GM12878 (cell line): ENCODE measurements around the gene EHMT2. TPM values are rescaled to one million over a fixed set of nuclear protein-coding genes. Genes with fewer than 3 reads are reported as not detected.
"Not testable (repeated sequence)": the region's sequence is repeated elsewhere in the genome, so short reads cannot be mapped to it uniquely, and the experiment has no call there.

Experiments used
- ATAC-seq: fragments of 200-7000 bp; cut with Tn5 transposase; 3 replicates; pipeline ENCODE4 v1.9.1; 2020; ENCODE audit warnings: mild to moderate bottlenecking, moderate library complexity
- BruUV-seq: library from RNA; stranded (reverse); fragments of 400-500 nt; replicated peaks from 2 replicates; lab custom pipeline; 2021; lab: Mats Ljungman, UMichigan
- CTCF ChIA-PET: fragments of 300-600 bp; sonication (Branson Sonifier 250); formaldehyde crosslinking; extraction: SDS; loops from one replicate; lab custom pipeline; 2021; ENCODE audit warnings: inconsistent platforms; lab: Yijun Ruan, JAX
- POLR2A ChIA-PET: fragments of 350-600 bp; formaldehyde crosslinking; extraction: SDS; loops from one replicate; lab custom pipeline; 2021; ENCODE audit warnings: inconsistent platforms; lab: Charles Lee
- RAD21 ChIA-PET: fragments of 300-600 bp; sonication (Branson Sonifier 250); formaldehyde crosslinking; loops from one replicate; lab custom pipeline; 2023; ENCODE audit warnings: antibody characterized with exemption; ENCODE audit not compliant: unreplicated experiment; lab: Charles Lee
- SMC1A ChIA-PET: fragments of 300-600 bp; sonication (Branson Sonifier 250); formaldehyde crosslinking; loops from one replicate; lab custom pipeline; 2023; ENCODE audit not compliant: unreplicated experiment, uncharacterized antibody; lab: Charles Lee
- DNase-seq: peaks from one replicate; pipeline ENCODE4 v3.0.0-alpha.2; 2011; ENCODE audit warnings: low read depth, low spot score
- FAIRE-seq: peaks from 3 replicates; lab custom pipeline; 2011; peaks lifted over from hg19 to GRCh38; lab: Jason Lieb, UNC
- H2AFZ ChIP-seq: 2 replicates; pipeline ENCODE4 v1.6.0; 2011; ENCODE audit warnings: low read depth, low read length, control low read depth; ENCODE audit not compliant: control insufficient read depth
- H3K27ac ChIP-seq: 2 replicates; pipeline ENCODE4 v1.5.1; 2011; ENCODE audit warnings: control low read depth; ENCODE audit not compliant: control insufficient read depth, insufficient read depth
- H3K27me3 ChIP-seq, 2 experiments: replicated peaks in 1 of 2; 2 replicates each; pipeline versions ENCODE4 v1.6.0 to v1.6.1; 2011; ENCODE audit warnings: low read length in 1 of 2; ENCODE audit not compliant: control insufficient read depth in 2 of 2, insufficient read depth in 2 of 2
- H3K36me3 ChIP-seq, 2 experiments: 2 replicates each; pipeline ENCODE4 v1.5.1; 2011; ENCODE audit warnings: low read length in 1 of 2; ENCODE audit not compliant: control insufficient read depth in 2 of 2, insufficient read depth in 2 of 2
- H3K4me1 ChIP-seq: 2 replicates; pipeline ENCODE4 v1.6.1; 2011; ENCODE audit warnings: mild to moderate bottlenecking, low read length, moderate library complexity, mixed read lengths; ENCODE audit not compliant: control insufficient read depth, insufficient read depth
- H3K4me2 ChIP-seq: 2 replicates; pipeline ENCODE4 v1.6.0; 2011; ENCODE audit warnings: control low read depth; ENCODE audit not compliant: control insufficient read depth, insufficient read depth
- H3K4me3 ChIP-seq: fragments of 200-600 bp; sonication (generic); 2 replicates; pipeline ENCODE4 v1.5.1; 2016
- H3K79me2 ChIP-seq: 2 replicates; pipeline ENCODE4 v1.6.0; 2011; ENCODE audit warnings: low read length; ENCODE audit not compliant: control insufficient read depth, insufficient read depth
- H3K9ac ChIP-seq: 2 replicates; pipeline ENCODE4 v1.8.0; 2011; ENCODE audit warnings: low read length, control low read depth, mixed read lengths; ENCODE audit not compliant: control insufficient read depth, insufficient read depth
- H3K9me3 ChIP-seq: replicated peaks from 3 replicates; pipeline ENCODE4 v1.5.1; 2011; ENCODE audit warnings: mild to moderate bottlenecking, low read length; ENCODE audit not compliant: control insufficient read depth, insufficient read depth
- H4K20me1 ChIP-seq: 2 replicates; pipeline ENCODE4 v1.6.0; 2011; ENCODE audit not compliant: control insufficient read depth, insufficient read depth
- CHD4 ChIP-seq: fragments of 200-600 bp; sonication (generic); IDR thresholded peaks from 2 replicates; pipeline ENCODE4 v1.6.1; 2016; ENCODE audit warnings: mild to moderate bottlenecking
- MTA2 ChIP-seq: fragments of 450-650 bp; IDR thresholded peaks from 2 replicates; pipeline ENCODE4 v1.6.1; 2016; ENCODE audit warnings: low read depth, mild to moderate bottlenecking, moderate library complexity
- ZNF24 ChIP-seq: fragments of 450-650 bp; IDR thresholded peaks from 2 replicates; pipeline ENCODE4 v1.6.1; 2017; ENCODE audit warnings: antibody characterized with exemption, mild to moderate bottlenecking
- ZNF274 ChIP-seq: IDR thresholded peaks from one replicate; pipeline ENCODE4 v1.8.0; 2011; ENCODE audit not compliant: insufficient read length, insufficient read depth
- WGBS: methylation state at CpG from one replicate; pipeline ENCODE4 v1.1.6; 2016; ENCODE audit warnings: low lambda C conversion rate; ENCODE audit not compliant: insufficient replicate concordance, insufficient coverage; ENCODE audit errors: missing lambda C conversion rate; 5-methylcytosine and 5-hydroxymethylcytosine counted together
- in situ Hi-C: fragments of 300-500 bp; cut with MboI; formaldehyde crosslinking; loops from 9 replicates; pipeline ENCODE4 v1.14.3; 2018; ENCODE audit warnings: mixed read lengths
- intact Hi-C: fragments of 100-400 bp; cut with micrococcal nuclease; formaldehyde crosslinking; loops from one replicate; pipeline ENCODE4 v1.14.2; 2022; ENCODE audit not compliant: unreplicated experiment
- polyA plus RNA-seq, 11 experiments: library from polyadenylated mRNA; depleted of rRNA in 4 of 11; unstranded in 6 of 11; stranded (reverse) in 5 of 11; fragments of >200 nt; fragmentation: Nextera tagmentation in 4 of 11; fragmentation: Illumina TruSeq in 1 of 11; extraction: Ambion mirVana in 4 of 11; extraction: Trizol in 1 of 11; gene quantifications; 1 replicate in 1 of 11; 2 replicates in 10 of 11; pipeline versions ENCODE4 v1.2.1 to v1.2.3, GENCODE V29; 2011 to 2016; ENCODE audit warnings: inconsistent platforms in 2 of 11, missing spikeins in 2 of 11, low read depth in 1 of 11
- total RNA-seq, 4 experiments: library from RNA; depleted of rRNA in 3 of 4; stranded (reverse); fragments of >200 nt in 3 of 4; fragmentation: Illumina TruSeq in 1 of 4; extraction: Trizol in 1 of 4; gene quantifications; 2 replicates each; pipeline versions ENCODE4 v1.2.1 to v1.2.3, GENCODE V29; 2013 to 2021
- TF ChIP-seq, protein P1 (sequence below): fragments of 450-650 bp; IDR thresholded peaks from 2 replicates; pipeline ENCODE4 v1.6.1; 2017; ENCODE audit warnings: low read depth, mild to moderate bottlenecking, moderate library complexity
- TF ChIP-seq, protein P2 (sequence below): fragments of 450-650 bp; formaldehyde crosslinking; IDR thresholded peaks from 2 replicates; pipeline ENCODE4 v1.4.0; 2022; ENCODE audit warnings: mild to moderate bottlenecking, moderate library complexity

The EHMT2 gene
- total and polyA plus RNA-seq, 10 of the 15 experiments (the other 5 are each of a cell fraction or from before 2014, with no cell fraction given): 1.7 to 53.2 (median 36.3) TPM

DNA sequence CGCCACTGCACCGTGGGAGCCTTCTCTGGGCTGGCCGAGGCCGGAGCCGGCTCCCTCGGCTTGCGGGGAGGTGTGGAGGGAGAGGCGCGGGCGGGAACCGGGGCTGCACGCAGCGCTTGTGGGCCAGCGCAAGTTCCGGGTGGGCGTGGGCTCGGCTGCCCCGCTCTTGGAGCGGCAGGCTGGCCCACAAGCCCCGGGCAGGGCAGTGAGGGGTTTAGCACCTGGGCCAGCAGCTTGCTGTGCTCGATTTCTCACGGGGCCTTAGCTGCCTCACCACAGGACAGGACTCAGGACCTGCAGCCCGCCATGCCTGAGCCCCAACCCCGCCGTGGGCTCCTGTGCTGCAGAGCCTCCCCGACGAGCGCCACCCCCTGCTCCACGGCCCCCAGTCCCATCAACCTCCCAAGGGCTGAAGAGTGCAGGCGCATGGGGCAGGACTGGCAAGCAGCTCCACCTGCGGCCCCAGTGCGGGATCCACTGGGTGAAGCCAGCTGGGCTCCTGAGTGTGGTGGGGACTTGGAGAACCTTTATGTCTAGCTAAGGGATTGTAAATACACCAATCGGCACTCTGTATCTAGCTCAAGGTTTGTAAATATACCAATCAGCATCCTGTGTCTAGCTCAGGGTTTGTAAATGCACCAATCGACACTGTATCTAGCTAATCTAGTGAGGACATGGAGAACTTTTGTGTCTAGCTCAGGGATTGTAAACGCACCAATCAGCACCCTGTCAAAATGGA lies 45.3 kb downstream of the EHMT2 start:
- H3K9me3 ChIP-seq, in situ Hi-C loops, H3K79me2 ChIP-seq, H3K27me3 ChIP-seq, POLR2A ChIA-PET, H3K4me1 ChIP-seq, DNase-seq, ATAC-seq, intact Hi-C loops, H3K4me3 ChIP-seq, FAIRE-seq, BruUV-seq, H2AFZ ChIP-seq, CTCF ChIA-PET, H3K9ac ChIP-seq, H3K36me3 ChIP-seq, H3K4me2 ChIP-seq, H3K27ac ChIP-seq, H4K20me1 ChIP-seq: not testable (repeated sequence)
- ChIA-PET SMC1A (interaction anchor here (1.0 kb wide), 1 partner anchor 13 kb away, joined by 4 read pairs; no protein-coding TSS in a partner anchor), RAD21 (interaction anchor here (0.8 kb wide), 1 partner anchor 22 kb away, joined by 3 read pairs; no protein-coding TSS in a partner anchor)
- WGBS: 88% methylated on average over 30 of the region's 35 CpGs

DNA sequence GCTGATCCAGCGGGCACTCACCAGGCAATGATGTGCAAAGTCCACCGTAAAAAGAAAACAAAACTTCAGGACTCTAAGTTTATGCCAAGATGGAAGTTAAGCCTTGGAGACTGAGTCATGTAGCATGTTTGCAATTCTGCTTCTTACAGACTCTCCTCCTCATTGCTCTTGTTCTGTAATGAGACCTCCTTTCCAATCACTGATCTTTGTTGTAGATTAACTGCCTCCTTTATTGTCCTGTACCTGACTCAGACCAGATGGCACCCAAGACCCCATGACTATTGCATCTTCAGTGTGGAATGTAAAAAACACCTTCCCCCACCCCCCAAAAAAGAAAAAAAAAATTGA lies 46.0 kb downstream of the EHMT2 start:
- Histone ChIP-seq H3K27me3 (no peaks in the 10 kb centered on the region), H3K79me2 (no peaks in the 10 kb centered on the region), H2AFZ (no peak overlapping the region), H3K4me3 (no peak overlapping the region), H3K36me3 (no peaks in the 10 kb centered on the region), H3K27ac (no peak overlapping the region)
- 56% methylated on average over 2 of the region's 2 CpGs for WGBS
- FAIRE-seq: no peak
- RAD21 ChIA-PET: no interaction called here
- SMC1A ChIA-PET: no interaction called here
- CTCF ChIA-PET: interaction anchor here (0.6 to 1.0 kb wide), 2 partner anchors 13 to 131 kb away, joined by 3 to 4 read pairs; no protein-coding TSS in a partner anchor
- no peak for TF ChIP-seq MTA2
- TF ChIP-seq ZNF24: no peak
- TF ChIP-seq, protein P1, sequence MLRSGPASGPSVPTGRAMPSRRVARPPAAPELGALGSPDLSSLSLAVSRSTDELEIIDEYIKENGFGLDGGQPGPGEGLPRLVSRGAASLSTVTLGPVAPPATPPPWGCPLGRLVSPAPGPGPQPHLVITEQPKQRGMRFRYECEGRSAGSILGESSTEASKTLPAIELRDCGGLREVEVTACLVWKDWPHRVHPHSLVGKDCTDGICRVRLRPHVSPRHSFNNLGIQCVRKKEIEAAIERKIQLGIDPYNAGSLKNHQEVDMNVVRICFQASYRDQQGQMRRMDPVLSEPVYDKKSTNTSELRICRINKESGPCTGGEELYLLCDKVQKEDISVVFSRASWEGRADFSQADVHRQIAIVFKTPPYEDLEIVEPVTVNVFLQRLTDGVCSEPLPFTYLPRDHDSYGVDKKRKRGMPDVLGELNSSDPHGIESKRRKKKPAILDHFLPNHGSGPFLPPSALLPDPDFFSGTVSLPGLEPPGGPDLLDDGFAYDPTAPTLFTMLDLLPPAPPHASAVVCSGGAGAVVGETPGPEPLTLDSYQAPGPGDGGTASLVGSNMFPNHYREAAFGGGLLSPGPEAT: no peak
- no peak for TF ChIP-seq ZNF274
- TF ChIP-seq CHD4: no peak
- TF ChIP-seq, protein P2, sequence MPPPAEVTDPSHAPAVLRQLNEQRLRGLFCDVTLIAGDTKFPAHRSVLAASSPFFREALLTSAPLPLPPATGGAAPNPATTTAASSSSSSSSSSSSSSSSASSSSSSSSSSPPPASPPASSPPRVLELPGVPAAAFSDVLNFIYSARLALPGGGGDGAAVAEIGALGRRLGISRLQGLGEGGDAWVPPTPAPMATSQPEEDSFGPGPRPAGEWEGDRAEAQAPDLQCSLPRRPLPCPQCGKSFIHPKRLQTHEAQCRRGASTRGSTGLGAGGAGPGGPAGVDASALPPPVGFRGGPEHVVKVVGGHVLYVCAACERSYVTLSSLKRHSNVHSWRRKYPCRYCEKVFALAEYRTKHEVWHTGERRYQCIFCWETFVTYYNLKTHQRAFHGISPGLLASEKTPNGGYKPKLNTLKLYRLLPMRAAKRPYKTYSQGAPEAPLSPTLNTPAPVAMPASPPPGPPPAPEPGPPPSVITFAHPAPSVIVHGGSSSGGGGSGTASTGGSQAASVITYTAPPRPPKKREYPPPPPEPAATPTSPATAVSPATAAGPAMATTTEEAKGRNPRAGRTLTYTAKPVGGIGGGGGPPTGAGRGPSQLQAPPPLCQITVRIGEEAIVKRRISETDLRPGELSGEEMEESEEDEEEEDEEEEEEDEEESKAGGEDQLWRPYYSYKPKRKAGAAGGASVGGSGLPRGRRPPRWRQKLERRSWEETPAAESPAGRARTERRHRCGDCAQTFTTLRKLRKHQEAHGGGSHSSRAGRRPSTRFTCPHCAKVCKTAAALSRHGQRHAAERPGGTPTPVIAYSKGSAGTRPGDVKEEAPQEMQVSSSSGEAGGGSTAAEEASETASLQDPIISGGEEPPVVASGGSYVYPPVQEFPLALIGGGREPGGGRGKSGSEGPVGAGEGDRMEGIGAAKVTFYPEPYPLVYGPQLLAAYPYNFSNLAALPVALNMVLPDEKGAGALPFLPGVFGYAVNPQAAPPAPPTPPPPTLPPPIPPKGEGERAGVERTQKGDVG (CRISPR knock-in tag): no peak
- TF ChIP-seq, all 136 proteins: peak for 0
- Histone ChIP-seq H3K4me2 (no peak overlapping the region), H3K9ac (no peak overlapping the region), H3K9me3 (no peaks in the 10 kb centered on the region), H3K4me1 (no peaks in the 10 kb centered on the region), H4K20me1 (no peaks in the 10 kb centered on the region)
- DNase-seq: no peak
- no peak for ATAC-seq
- in situ Hi-C loops: no loop called here
- no TSS peak for BruUV-seq
- intact Hi-C loops: no loop called here
- POLR2A ChIA-PET: no interaction called here
